Measurements from ENCODE around the gene CGN. TPM values are rescaled to one million over a fixed set of nuclear protein-coding genes. Genes with fewer than 3 reads are reported as not detected.

CGN gene
- total and polyA plus RNA-seq, 2 of the 13 experiments (the other 11 are each of a cell fraction or from before 2014, with no cell fraction given): 0.75 to 0.81 TPM

DNA sequence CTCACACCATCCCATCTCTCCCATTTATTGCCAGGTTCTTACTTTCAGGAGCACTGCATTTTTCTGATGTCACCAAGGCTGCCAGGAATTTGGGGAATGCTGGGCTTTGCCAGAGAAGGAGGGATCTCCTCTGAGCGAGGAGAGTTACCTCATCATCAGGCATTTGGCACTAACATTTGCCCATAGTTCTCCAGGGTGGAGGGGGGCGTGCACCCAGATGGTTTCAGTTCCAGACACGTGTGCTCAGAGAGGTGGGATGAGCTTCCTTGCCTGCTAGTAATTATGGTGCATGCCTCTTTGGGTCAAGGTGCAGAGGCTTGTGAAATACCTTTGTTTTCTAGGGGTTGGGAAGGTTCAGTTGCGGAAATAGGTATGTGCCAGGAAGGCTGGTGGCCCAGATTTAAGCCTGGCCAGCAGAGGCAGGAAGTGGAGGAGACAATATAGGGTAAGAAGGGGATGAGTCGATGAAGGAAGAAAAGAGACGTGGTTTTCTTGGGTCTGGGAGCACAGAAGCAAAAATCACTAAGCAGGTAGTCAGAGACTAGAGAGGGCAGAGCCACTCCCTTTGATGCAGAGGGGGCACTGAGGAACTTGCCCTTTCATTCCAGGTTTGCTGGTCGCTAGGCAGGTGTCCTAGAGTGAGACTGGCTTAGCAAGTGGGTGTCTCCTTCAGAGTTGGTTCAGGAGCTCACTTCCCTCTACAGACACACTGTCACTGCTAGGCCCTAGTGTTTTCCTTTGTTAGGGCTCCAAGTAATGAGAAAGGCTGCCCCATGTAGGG lies 36.1 kb downstream of the CGN start (continued):
- peak; percentile 91 for TF ChIP-seq JUN (CRISPR knock-in tag; IDR thresholded peaks at IDR 0.05)
- no peak for TF ChIP-seq RFXANK (CRISPR knock-in tag; IDR thresholded peaks at IDR 0.05)
- TF ChIP-seq SRF (IDR thresholded peaks at IDR 0.05; ENCODE audit: low read depth, low read length): 0 out of 2 replicates have a peak, but pooled peaks have one; percentile 5
- no peak for TF ChIP-seq ZFP37 (CRISPR knock-in tag; IDR thresholded peaks at IDR 0.05; ENCODE audit: borderline replicate concordance)
- TF ChIP-seq, protein P1, sequence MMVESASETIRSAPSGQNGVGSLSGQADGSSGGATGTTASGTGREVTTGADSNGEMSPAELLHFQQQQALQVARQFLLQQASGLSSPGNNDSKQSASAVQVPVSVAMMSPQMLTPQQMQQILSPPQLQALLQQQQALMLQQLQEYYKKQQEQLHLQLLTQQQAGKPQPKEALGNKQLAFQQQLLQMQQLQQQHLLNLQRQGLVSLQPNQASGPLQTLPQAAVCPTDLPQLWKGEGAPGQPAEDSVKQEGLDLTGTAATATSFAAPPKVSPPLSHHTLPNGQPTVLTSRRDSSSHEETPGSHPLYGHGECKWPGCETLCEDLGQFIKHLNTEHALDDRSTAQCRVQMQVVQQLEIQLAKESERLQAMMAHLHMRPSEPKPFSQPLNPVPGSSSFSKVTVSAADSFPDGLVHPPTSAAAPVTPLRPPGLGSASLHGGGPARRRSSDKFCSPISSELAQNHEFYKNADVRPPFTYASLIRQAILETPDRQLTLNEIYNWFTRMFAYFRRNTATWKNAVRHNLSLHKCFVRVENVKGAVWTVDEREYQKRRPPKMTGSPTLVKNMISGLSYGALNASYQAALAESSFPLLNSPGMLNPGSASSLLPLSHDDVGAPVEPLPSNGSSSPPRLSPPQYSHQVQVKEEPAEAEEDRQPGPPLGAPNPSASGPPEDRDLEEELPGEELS (CRISPR knock-in tag; IDR thresholded peaks at IDR 0.05): peak; percentile 76
- peak; percentile 95 for TF ChIP-seq PHF21A (CRISPR knock-in tag; IDR thresholded peaks at IDR 0.05)
- TF ChIP-seq, protein P2, sequence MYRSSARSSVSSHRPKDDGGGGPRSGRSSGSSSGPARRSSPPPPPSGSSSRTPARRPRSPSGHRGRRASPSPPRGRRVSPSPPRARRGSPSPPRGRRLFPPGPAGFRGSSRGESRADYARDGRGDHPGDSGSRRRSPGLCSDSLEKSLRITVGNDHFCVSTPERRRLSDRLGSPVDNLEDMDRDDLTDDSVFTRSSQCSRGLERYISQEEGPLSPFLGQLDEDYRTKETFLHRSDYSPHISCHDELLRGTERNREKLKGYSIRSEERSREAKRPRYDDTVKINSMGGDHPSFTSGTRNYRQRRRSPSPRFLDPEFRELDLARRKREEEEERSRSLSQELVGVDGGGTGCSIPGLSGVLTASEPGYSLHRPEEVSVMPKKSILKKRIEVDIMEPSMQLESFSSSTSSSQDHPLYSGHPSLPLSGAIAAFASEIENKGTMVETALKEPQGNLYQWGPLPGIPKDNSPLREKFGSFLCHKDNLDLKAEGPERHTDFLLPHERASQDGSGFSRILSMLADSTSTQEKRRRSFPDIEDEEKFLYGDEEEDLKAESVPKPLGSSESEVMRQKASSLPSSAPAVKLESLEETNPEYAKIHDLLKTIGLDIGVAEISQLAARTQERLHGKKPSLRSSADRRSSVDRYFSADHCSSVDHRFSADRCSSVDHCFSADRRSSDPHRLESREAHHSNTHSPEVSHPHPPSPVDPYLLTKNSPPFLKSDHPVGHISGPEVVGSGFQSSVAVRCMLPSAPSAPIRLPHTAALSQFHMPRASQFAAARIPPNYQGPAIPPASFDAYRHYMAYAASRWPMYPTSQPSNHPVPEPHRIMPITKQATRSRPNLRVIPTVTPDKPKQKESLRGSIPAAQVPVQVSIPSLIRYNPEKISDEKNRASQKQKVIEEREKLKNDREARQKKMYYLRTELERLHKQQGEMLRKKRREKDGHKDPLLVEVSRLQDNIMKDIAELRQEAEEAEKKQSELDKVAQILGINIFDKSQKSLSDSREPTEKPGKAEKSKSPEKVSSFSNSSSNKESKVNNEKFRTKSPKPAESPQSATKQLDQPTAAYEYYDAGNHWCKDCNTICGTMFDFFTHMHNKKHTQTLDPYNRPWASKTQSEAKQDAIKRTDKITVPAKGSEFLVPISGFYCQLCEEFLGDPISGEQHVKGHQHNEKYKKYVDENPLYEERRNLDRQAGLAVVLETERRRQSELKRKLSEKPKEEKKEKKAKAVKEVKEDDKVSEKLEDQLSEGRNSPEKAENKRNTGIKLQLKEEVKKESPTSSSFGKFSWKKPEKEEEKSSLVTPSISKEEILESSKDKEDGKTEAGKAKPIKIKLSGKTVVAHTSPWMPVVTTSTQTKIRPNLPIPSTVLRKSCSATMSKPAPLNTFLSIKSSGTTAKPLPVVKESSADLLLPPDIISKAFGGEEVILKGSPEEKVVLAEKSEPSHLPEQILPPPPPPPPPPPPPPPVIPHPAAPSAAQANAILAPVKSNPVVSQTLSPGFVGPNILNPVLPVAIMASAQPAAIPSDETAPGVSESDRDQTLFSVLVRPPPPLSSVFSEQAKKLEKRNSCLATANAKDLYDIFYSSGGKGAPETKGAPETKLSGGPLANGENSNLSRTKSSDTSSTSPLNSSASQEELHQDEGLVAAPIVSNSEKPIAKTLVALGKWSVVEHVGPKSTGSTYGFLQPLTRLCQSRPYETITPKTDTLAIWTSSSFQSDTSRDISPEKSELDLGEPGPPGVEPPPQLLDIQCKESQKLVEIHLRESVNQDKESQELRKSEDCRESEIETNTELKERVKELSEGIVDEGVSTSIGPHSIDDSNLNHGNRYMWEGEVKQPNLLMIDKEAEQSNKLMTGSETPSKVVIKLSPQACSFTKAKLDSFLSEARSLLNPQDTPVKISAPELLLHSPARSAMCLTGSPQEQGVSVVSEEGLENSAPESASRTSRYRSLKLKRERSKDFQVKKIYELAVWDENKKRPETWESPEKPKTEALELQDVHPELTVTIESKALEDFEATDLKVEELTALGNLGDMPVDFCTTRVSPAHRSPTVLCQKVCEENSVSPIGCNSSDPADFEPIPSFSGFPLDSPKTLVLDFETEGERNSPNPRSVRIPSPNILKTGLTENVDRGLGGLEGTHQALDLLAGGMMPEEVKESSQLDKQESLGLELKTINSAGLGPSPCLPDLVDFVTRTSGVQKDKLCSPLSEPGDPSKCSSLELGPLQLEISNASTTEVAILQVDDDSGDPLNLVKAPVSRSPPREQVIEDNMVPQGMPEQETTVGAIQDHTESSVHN (CRISPR knock-in tag; IDR thresholded peaks at IDR 0.05): no peak
- TF ChIP-seq, protein P3, sequence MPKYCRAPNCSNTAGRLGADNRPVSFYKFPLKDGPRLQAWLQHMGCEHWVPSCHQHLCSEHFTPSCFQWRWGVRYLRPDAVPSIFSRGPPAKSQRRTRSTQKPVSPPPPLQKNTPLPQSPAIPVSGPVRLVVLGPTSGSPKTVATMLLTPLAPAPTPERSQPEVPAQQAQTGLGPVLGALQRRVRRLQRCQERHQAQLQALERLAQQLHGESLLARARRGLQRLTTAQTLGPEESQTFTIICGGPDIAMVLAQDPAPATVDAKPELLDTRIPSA (CRISPR knock-in tag; IDR thresholded peaks at IDR 0.05; ENCODE audit: borderline replicate concordance): no peak
- TF ChIP-seq NCOA2 (CRISPR knock-in tag; IDR thresholded peaks at IDR 0.05): peak; percentile 71
- TF ChIP-seq FOXA1 (IDR thresholded peaks at IDR 0.05): no peak
- peak; percentile 15; the same call in 1 of the 2 replicates for TF ChIP-seq FOXA1 (CRISPR knock-in tag; IDR thresholded peaks at IDR 0.05)
- TF ChIP-seq, protein P4, sequence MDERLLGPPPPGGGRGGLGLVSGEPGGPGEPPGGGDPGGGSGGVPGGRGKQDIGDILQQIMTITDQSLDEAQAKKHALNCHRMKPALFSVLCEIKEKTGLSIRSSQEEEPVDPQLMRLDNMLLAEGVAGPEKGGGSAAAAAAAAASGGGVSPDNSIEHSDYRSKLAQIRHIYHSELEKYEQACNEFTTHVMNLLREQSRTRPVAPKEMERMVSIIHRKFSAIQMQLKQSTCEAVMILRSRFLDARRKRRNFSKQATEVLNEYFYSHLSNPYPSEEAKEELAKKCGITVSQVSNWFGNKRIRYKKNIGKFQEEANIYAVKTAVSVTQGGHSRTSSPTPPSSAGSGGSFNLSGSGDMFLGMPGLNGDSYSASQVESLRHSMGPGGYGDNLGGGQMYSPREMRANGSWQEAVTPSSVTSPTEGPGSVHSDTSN (CRISPR knock-in tag; IDR thresholded peaks at IDR 0.05): no peak
- peak; percentile 76 for TF ChIP-seq ZMYM4 (CRISPR knock-in tag; IDR thresholded peaks at IDR 0.05)
- TF ChIP-seq, protein P5, sequence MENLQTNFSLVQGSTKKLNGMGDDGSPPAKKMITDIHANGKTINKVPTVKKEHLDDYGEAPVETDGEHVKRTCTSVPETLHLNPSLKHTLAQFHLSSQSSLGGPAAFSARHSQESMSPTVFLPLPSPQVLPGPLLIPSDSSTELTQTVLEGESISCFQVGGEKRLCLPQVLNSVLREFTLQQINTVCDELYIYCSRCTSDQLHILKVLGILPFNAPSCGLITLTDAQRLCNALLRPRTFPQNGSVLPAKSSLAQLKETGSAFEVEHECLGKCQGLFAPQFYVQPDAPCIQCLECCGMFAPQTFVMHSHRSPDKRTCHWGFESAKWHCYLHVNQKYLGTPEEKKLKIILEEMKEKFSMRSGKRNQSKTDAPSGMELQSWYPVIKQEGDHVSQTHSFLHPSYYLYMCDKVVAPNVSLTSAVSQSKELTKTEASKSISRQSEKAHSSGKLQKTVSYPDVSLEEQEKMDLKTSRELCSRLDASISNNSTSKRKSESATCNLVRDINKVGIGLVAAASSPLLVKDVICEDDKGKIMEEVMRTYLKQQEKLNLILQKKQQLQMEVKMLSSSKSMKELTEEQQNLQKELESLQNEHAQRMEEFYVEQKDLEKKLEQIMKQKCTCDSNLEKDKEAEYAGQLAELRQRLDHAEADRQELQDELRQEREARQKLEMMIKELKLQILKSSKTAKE (CRISPR knock-in tag; IDR thresholded peaks at IDR 0.05; ENCODE audit: borderline replicate concordance): peak; percentile 82; the same call in 1 of the 2 replicates
- no peak for TF ChIP-seq GZF1 (CRISPR knock-in tag; IDR thresholded peaks at IDR 0.05)
